ENCODE data around the gene AKR1C1. TPM values are rescaled to one million over a fixed set of nuclear protein-coding genes. Genes with fewer than 3 reads are reported as not detected.
"Not testable (repeated sequence)": the region's sequence is repeated elsewhere in the genome, so short reads cannot be mapped to it uniquely, and the experiment has no call there.

Gene AKR1C1
- total RNA-seq, 1 experiment from 2014 or later = 1.4 TPM

- H3K27me3 ChIP-seq (replicated peaks); H3K4me3 ChIP-seq; H3K36me3 ChIP-seq; H3K9me3 ChIP-seq (replicated peaks); H3K27ac ChIP-seq; DNase-seq (ENCODE audit: low read depth in 1 of 2, low spot score in 2 of 2); H3K4me1 ChIP-seq (replicated peaks): not testable (repeated sequence)
Measured at GRCh38 chr10:5004501-5004900, 41.3 kb downstream of the AKR1C1 start.

GRCh38 chr10:5008857-5009548 lies 45.8 kb downstream of the AKR1C1 start:
- not testable (repeated sequence) for DNase-seq (ENCODE audit: low read depth in 1 of 2, low spot score in 2 of 2); H3K4me3 ChIP-seq; H3K27ac ChIP-seq; H3K27me3 ChIP-seq (replicated peaks); H3K36me3 ChIP-seq; H3K9me3 ChIP-seq (replicated peaks); H3K4me1 ChIP-seq (replicated peaks)

GRCh38 chr10:5010043-5010442 lies 46.8 kb downstream of the AKR1C1 start:
- H3K36me3 ChIP-seq; DNase-seq (ENCODE audit: low read depth in 1 of 2, low spot score in 2 of 2); H3K4me1 ChIP-seq (replicated peaks); H3K4me3 ChIP-seq; H3K27me3 ChIP-seq (replicated peaks); H3K27ac ChIP-seq; H3K9me3 ChIP-seq (replicated peaks): not testable (repeated sequence)

DNA sequence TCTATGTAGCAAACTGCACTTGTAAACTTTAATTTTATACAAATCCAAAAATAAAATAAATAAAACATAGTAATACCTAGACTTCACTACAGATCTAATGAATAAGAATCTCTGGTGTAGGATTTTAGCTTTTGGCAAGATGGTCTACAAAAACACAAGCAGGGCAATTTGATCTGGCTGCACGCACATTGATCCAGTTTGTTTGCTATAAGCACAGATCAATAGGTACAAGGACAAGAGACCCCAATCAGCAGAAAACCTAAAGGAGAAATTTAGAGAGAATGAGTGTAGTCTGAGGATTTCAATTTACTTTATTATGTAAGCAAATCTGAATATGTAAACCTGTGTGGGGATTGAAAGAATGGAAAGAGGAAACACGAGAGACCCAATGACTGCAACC lies 48.2 kb downstream of the AKR1C1 start:
- not testable (repeated sequence) for H3K4me3 ChIP-seq

GRCh38 chr10:5012595-5012994 lies 49.4 kb downstream of the AKR1C1 start:
- Histone ChIP-seq H3K9me3 (replicated peaks) (no peaks in the 10 kb centered on the region), H3K27me3 (replicated peaks) (no peaks in the 10 kb centered on the region), H3K27ac (no peak overlapping the region), H3K36me3 (no peaks in the 10 kb centered on the region), H3K4me1 (replicated peaks) (no peaks in the 10 kb centered on the region), H3K4me3 (no peak overlapping the region)
- no peak for DNase-seq (ENCODE audit: low read depth in 1 of 2, low spot score in 2 of 2)

More for the DNA sequence above, 48.2 kb downstream of the AKR1C1 start:
- H3K27ac ChIP-seq; H3K4me1 ChIP-seq (replicated peaks); DNase-seq (ENCODE audit: low read depth in 1 of 2, low spot score in 2 of 2); H3K27me3 ChIP-seq (replicated peaks); H3K36me3 ChIP-seq; H3K9me3 ChIP-seq (replicated peaks): not testable (repeated sequence)

GRCh38 chr10:5013385-5013784 lies 50.2 kb downstream of the AKR1C1 start:
- H3K36me3 ChIP-seq = no peaks in the 10 kb centered on the region
- no peak for DNase-seq (ENCODE audit: low read depth in 1 of 2, low spot score in 2 of 2)

DNA sequence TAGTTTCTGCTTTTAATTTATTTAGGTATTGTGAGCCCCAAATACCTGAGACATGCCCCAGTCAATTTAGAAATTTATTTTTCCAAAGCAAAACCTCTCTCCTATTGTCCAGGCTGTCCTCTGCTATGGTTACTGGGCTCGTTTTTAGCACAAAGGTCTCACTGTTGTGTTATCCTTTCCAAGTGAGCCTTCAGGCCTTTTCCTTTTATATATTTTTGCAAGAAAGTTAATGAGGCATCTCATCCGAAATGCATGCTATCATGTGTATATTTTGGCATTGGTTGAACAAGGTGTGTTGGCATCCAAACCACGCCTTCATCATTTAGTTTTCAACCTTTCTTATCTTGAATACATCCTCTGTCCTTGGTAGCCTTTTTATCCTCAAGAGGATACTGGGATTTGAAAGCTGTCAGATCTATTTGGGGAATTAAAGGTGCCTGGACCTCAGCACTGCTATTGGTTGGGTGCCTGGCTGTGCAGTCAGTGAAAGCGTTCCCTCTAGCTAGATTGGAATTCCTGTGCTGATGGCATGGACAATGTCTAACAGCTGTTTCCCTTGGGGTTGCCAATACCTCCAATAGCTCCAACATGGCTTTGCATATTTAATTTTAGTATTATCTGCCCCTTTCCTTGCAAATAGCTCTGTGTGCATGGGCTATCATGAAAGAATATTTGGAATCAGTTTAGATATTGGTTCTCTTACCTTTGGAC lies 51.1 kb downstream of the AKR1C1 start:
- H3K27ac ChIP-seq; DNase-seq (ENCODE audit: low read depth in 1 of 2, low spot score in 2 of 2); H3K27me3 ChIP-seq (replicated peaks); H3K4me1 ChIP-seq (replicated peaks); H3K9me3 ChIP-seq (replicated peaks); H3K4me3 ChIP-seq; H3K36me3 ChIP-seq: not testable (repeated sequence)

More at GRCh38 chr10:5013385-5013784, 50.2 kb downstream of the AKR1C1 start:
- Histone ChIP-seq H3K9me3 (replicated peaks) (no peaks in the 10 kb centered on the region), H3K27me3 (replicated peaks) (no peaks in the 10 kb centered on the region), H3K4me3 (no peak overlapping the region), H3K4me1 (replicated peaks) (no peaks in the 10 kb centered on the region), H3K27ac (no peak overlapping the region)

DNA sequence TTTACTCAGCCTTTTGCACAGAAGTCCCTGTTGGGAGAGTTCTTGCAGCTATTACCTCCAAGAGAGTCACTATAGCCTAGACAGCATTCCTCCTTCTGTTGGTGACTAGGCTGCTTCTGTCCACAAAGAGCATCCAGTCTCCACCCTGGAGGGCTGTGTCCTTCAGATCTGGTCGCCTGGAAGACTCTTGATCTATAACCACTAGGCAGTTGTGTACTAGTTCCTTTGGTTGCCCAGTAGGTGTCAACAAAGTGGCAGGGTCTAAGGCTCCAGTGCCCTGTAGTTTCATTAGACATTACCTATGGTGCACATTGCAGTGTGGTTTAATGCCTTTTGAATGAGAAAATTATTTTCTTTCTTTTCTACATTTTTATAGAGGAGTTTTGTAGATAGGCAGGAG lies 51.7 kb downstream of the AKR1C1 start:
- Histone ChIP-seq H3K27me3 (replicated peaks) (no peaks in the 10 kb centered on the region), H3K9me3 (replicated peaks) (no peaks in the 10 kb centered on the region), H3K4me1 (replicated peaks) (no peaks in the 10 kb centered on the region), H3K27ac (no peak overlapping the region), H3K36me3 (no peaks in the 10 kb centered on the region), H3K4me3 (no peak overlapping the region)
- DNase-seq (ENCODE audit: low read depth in 1 of 2, low spot score in 2 of 2) = no peak

- no peak overlapping the region for H3K4me3 ChIP-seq
- H3K27me3 ChIP-seq (replicated peaks) = no peaks in the 10 kb centered on the region
- no peaks in the 10 kb centered on the region for H3K4me1 ChIP-seq (replicated peaks)
- H3K9me3 ChIP-seq (replicated peaks) = no peaks in the 10 kb centered on the region
- no peak for DNase-seq (ENCODE audit: low read depth in 1 of 2, low spot score in 2 of 2)
- no peaks in the 10 kb centered on the region for H3K36me3 ChIP-seq
- H3K27ac ChIP-seq = no peak overlapping the region
Measured at GRCh38 chr10:5018134-5018533, 54.9 kb downstream of the AKR1C1 start.

- not testable (repeated sequence) for H3K36me3 ChIP-seq; H3K9me3 ChIP-seq (replicated peaks); H3K27me3 ChIP-seq (replicated peaks); H3K27ac ChIP-seq; H3K4me1 ChIP-seq (replicated peaks); H3K4me3 ChIP-seq; DNase-seq (ENCODE audit: low read depth in 1 of 2, low spot score in 2 of 2)
Measured at GRCh38 chr10:5018671-5019277, 55.6 kb downstream of the AKR1C1 start.

GRCh38 chr10:5019770-5020612 lies 56.8 kb downstream of the AKR1C1 start:
- H3K36me3 ChIP-seq; H3K27ac ChIP-seq; H3K4me1 ChIP-seq (replicated peaks); H3K4me3 ChIP-seq; H3K27me3 ChIP-seq (replicated peaks); DNase-seq (ENCODE audit: low read depth in 1 of 2, low spot score in 2 of 2); H3K9me3 ChIP-seq (replicated peaks): not testable (repeated sequence)

GRCh38 chr10:5021624-5022290 lies 58.5 kb downstream of the AKR1C1 start:
- H3K4me3 ChIP-seq; H3K4me1 ChIP-seq (replicated peaks); H3K27ac ChIP-seq; DNase-seq (ENCODE audit: low read depth in 1 of 2, low spot score in 2 of 2); H3K36me3 ChIP-seq; H3K27me3 ChIP-seq (replicated peaks); H3K9me3 ChIP-seq (replicated peaks): not testable (repeated sequence)

GRCh38 chr10:5023177-5023805 lies 60.1 kb downstream of the AKR1C1 start:
- H3K36me3 ChIP-seq = no peaks in the 10 kb centered on the region
- no peak for DNase-seq (ENCODE audit: low read depth in 1 of 2, low spot score in 2 of 2)
- no peaks in the 10 kb centered on the region for H3K4me1 ChIP-seq (replicated peaks)
- no peak overlapping the region for H3K4me3 ChIP-seq
- no peak overlapping the region for H3K27ac ChIP-seq
- H3K9me3 ChIP-seq (replicated peaks) = no peaks in the 10 kb centered on the region
- no peaks in the 10 kb centered on the region for H3K27me3 ChIP-seq (replicated peaks)

All from SJSA1 (cell line).